LNCAP (cell line): ENCODE data around the gene ECT2.

ENCODE experiments used
- CTCF ChIP-seq: fragments of 450-650 bp; IDR thresholded peaks from 2 replicates; pipeline ENCODE4 v1.5.1; 2017; ENCODE audit warnings: mild to moderate bottlenecking

ECT2 gene

GRCh38 chr3:172751175-172751704, 714 bp downstream of the ECT2 start:
- TF ChIP-seq CTCF, result no peak

DNA sequence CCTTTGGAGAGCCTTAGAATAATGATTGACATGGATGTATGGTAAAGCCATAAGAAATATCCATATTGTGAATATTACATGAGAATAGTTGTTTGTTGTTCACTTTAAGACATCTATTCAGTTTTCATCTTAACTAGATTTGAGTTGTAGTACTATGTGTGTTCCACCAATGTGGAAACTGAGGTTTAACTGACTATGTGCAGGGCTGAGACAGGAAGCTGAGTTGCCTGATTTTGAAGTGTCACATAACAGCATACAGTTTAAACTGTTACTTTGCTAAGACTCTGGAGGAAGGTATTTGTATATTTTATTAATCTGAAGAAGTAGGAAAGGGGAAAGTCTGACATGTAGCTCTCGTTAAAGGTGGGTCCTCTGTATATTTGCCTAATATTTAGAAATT, 2.1 kb downstream of the ECT2 start:
- TF ChIP-seq CTCF, result no peak

DNA sequence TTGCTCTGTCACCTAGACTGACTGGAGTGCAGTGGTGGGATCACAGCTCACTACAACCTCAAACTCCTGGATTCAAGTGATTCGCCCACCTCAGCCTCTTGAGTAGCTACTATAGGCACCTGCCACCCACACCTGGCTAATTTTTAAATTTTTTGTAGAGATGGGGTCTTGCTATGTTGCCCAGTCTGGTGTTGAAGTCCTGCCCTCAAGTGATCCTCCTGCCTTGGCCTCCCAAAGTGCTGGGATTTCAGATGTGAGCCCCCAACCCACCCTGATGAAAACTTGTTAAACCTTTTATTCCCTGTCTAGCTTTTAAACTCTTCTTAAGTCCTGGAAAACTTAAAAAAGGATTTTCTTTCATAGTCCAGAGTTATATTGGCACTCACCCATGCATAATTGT, 2.6 kb downstream of the ECT2 start:
- no peak for TF ChIP-seq CTCF

DNA sequence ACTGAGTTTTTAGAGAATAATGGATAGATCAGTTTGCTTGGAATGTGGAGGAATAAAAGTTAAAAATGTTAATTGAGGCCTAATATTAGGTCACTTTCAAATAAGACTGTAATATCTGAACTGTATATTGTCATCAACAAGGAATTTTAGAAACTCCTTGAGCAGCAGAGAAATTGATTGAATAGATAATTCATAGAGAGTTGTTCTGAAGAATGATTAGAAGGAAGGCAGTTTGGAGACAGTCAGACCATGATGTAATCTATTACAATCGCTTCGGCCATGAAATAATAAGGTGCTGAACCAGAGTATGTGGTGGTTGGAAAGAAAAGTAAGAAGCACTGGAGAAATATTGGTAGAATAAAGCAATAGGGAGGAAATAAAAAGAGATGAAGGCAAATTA, 15.7 kb downstream of the ECT2 start:
- no peak for TF ChIP-seq CTCF

DNA sequence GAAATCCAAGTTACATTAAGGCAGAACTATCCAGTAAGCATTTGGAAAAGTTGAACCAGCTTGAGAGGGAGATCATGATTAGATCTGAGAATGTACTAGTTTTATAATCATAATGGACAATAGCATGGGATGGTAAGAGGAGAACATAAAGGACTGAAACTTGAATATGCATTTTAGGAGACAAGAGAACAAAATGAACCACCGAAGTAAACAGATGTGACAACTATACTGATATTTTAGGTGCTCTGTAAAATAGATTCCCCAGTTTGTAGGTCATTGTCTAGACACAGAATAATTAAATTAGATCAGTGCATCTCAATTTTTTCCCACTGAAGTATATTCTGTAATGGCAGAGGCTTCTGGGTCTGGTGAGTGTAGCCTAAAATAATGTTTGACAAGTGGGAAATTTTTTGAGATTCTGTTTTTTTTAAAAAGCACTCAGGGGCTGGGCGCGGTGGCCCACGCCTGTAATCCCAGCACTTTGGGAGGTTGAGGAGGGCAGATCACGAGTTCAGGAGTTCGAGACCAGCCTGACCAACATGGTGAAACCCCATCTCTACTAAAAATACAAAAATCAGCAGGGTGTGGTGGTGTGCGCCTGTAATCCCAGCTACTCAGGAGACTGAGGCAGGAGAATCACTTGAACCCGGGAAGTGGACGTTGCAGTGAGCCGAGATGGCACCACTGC, 16.3 kb downstream of the ECT2 start:
- TF ChIP-seq CTCF, result no peak

DNA sequence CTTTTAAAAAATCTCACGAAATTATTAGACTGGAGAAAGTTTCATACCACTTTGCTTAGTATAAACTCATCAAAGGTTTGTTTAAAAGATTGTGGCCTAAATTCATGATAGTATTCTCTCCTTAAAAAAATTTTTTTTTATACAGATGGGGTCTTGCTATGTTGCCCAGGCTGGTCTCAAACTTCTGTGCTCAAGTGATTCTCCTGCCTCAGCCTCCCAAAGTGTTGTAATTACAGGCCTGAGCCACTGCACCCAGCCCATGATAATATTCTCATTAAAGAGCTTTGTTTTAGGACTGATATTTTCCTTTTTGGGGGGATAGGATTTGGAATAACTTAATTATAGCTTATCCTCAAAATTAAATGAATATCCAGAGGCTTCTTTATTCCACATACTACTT, 19.9 kb downstream of the ECT2 start:
- no peak for TF ChIP-seq CTCF

DNA sequence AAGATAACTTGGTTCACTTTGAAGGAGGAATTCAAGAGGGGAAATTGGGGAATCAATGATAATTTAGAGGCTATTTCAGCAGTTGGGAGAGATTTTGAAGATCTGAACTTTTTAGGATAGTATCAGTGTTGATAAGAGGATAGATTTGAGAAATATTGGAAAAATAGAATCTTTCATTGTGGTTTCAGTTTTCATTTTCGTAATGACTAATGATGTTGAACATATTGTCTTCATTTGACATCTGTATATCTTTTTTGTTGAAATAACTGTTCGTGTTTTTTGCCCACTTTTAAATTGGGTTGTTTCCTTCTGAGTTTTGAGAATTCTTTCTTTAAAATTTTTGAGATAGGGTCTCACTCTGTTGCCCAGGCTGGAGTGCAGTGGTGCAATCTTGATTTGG, 21.1 kb downstream of the ECT2 start:
- TF ChIP-seq CTCF, result no peak
